Stimulated activated CD8-positive, alpha-beta memory T cell treated with anti-CD3 and anti-CD28 coated beads, Interleukin-12 subunit alpha, Interleukin-12 subunit beta, amount 100 ng/mL, for 24 hours (primary cell): ENCODE results near the gene STX12.
A peak's percentile ranks its signal among the peaks of the same experiment; 100 is the strongest.

ENCODE experiments used
- DNase-seq: peaks from one replicate; pipeline ENCODE4 v3.0.0-alpha.2; 2020; ENCODE audit errors: extremely low read depth

Gene STX12

DNA sequence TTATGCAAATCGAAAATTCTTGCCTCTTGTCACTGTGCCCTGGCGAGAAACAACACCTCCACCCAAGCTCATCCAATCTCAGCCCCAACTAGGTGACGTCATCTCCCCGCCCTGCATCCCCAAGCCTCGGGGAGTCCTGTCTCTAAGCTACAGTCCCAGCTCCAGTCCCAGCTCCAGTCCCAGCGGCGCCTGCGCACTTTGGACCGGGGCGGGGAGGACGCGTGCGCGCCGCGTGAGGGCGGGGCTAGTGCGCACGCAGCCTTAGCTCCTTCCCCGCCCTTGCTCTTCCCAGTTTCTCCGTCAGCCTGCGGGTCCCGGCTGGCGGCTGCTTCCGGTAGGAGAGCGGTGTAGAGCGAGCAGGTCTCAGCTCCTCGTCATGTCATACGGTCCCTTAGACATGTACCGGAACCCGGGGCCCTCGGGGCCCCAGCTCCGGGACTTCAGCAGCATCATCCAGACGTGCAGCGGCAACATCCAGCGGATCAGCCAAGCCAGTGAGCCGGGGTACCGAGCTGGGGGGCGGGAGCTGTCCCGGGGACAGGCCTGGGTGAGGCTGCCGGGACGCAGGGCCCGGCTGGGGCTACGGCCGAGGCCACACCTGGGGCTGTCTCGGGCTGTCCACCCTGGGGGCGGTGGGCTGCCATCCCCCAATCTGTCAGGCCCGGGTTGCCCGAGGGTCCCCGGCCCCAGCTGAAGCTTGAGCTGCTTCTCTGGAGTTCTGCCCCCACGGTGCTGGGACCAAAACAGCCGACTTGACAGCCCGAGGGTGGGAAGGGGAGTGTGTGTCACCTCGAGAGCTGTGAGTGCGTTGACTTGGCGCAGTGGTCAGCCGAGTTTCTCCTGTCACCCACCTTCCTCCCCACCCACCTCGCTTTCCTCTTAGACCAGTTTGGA, at the start of gene STX12:
Gene STX12 (plus strand): TSS at position 288 of the 894 bp plus-strand sequence. CDS start 89 bp downstream, at position 377.
- DNase-seq: peak; percentile 97

DNA sequence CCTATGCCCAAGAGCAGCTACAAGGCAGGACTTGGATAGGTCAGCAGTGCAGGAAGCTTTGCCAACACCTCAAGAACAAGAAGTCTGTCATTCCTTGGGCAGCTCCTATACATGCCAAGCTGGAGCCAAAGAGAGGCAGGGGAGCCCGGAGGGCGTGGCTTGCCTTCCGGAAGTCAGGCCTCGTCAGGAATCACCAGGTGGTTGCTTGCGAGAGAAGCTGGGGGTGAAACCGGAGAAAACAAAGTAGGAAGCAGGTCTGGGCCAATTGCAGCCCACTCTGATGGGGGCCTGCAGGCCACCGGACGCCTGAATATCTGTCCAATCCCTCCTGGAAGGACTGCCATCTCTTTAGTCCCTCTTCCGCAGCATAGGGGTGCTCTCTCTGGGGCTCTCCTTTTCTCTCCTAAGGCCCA, 48.1 kb upstream of the STX12 start:
- no peak for DNase-seq

DNA sequence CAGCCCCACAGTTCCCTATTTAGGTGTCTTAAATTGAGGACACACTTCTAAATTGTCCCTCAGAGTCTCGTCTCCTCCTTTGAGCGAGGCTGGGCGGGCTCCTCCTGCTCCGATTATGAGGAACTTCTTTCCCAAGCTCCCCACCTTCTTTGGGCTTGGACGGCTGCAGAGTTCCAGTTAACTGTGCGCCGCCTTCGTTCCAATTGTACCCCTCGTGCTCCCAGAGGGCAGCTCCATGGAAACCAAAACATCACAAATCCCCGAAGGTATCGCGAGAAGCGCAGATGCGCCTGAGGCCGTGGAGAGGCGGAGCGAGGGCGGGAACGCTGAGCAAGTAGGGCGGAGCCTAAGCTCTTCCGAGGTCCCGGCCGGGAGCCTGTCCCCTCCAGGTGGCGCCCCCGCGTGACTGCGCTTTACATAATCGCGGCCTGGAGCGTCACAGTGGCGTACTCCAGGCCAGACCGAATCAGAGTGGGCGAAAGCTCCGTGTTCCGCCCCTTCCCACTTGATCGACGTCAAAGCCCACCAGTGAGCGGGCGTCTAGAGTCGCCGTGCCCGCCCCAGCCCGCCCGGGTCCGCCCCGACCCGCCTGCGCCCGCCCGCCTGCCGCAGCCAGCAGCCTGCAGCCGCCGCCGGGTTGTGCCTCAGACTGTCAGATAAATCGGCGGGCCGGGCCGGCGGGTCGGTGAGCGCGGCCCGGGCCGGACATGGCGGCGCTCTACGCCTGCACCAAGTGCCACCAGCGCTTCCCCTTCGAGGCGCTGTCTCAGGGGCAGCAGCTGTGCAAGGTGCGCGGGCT, 47.4 kb upstream of the STX12 start, which contains the start of gene FAM76A:
Gene FAM76A (plus strand): TSS at position 588 of the 799 bp plus-strand sequence. CDS start 120 bp downstream, at position 708.
- peak; percentile 97 for DNase-seq

DNA sequence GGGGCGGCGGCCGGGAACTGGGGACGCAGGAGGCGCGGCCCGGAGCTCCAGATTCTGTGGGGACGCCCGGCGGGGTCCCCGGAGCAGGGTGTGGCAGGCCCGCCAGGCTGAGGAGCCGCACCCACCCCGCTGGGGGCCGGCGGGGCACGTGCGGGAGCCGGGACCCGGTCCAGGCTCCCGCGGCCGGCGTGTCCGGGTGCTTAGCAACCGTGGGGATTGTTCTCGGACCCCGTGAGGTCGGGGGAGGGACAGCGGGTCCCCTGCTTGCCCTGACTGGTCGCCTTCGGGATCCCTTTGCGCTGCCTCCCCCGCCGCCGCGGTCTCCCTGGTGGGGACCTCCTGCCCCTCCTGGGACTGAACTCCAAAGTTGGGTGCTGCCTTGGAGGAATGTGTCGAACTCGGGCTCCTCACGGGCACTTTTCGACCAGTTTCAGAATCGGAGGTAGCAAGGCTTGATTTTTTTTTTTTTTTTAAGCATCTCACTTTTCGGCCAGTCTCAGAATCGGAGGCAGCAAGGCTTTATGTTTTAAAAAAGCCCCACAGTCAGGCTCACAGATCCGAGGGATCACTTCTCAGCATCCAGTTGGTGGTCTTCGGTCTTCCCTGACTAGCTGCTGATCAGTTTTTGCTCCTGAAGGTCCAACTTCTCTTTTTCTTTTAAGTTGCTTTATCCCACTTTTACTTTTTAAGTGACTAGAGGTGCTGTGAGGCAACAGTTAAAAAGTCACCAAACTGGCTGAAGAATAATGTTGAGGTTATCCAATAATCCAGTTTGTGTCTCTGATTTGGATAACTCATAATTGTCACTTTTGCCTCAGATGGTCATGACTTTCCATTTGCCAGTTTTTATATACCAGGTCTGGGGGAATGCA, 46.6 kb upstream of the STX12 start:
- DNase-seq: peak; percentile 25

DNA sequence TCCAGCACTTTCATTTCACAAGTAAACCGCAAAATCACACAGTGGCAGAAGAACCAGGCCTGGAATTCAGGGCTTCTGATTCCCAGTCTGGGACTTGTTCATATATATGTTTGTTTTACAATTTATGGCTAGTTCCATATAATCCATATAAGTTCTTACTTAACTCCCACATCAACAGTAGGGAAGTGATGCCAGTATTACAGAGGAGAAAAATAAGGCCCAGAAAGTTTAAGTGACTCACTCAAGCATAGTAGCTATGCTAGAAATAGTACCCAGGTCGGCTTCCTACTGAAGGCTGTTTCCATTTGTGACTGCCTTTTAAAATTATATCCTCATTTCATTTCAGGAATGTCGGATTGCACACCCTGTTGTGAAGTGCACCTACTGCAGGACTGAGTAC, 45.9 kb upstream of the STX12 start:
- no peak for DNase-seq

DNA sequence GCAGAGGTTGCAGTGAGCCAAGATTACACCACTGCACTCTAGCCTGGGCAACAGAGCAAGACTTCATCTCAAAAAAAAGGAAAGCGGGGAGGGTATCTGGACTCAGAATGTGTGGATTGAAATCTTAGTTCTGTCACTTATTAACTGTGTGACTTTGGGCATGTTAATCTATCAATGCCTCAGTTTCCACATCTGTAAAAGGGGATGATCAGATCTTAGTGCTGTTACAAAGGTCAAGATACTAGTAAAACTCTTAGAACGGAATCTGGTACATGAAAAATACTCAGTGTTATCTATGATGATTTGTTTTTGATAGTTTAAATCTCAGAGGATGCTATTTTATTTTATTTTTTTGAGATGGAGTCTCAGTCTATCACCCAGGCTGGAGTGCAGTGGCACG, 36.8 kb upstream of the STX12 start:
- DNase-seq: no peak

DNA sequence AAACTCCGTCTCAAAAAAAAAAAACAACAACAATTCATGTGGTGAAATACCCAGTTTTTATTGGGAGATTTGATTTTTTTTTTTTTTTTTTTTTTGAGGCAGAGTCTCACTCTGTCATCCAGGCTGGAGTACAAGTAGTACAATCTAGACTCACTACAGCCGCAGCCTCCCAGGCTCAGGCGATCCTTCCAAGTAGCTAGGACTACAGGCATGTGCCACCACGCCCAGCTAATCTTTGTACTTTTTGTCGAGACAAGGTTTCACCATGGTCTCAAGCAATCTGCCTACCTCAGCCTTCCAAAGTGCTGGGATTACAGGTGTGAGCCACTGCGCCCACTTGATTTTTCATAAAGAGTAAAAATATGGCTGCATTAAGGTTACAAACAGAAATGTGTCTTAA, 31.9 kb upstream of the STX12 start:
- no peak for DNase-seq

DNA sequence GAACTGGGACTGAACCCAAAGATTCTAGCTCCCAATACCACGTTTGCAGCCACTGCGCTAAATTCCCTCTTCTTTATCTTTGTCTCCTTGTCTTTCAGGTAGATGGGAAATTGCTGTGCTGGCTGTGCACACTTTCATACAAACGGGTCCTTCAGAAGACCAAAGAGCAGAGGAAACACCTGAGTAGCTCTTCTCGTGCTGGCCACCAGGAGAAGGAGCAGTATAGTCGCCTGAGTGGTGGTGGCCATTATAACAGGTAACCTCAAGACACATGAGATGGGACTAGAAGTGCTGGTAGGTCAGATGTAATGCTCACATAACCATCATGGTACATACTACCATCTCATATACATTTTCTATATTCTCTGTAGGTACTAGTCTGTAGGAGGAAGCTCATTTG, 28.5 kb upstream of the STX12 start:
- no peak for DNase-seq

DNA sequence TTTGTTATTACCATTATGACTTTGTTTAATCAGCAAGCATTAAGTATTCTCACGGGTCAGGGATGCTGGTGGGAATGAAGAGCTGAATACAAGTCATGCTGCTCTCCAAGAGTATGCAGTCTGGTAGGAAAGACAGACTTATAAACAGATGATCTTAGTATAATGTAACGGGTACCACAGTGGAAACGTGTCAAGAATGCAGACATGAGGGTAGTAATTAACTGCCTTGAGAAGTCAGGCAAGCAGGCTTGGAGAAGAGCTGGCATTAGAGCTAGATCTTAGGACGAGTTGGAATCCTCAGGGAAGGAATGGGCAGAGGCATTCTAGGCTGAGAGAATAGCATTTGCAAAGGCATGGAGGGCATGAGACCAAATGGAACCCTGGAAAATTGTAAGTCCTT, 27.6 kb upstream of the STX12 start:
- no peak for DNase-seq

DNA sequence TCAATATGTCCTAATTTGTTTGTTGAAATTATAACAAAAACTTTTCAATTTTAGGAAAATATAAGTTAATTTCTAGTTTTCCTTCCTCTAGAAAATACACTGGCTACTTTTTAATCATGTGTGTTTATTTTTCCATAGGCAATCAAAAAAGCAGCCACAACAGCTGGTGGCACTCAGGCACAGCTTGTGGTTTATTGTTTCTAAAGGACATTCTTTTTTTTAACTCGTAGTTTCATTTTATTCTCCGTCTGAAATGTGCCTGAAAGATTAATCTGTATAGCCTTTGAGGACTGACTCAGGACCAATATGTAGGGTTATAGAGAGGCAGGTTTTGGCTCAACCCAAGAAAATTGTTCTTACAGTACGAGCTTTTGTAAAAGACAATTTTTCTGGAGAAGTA, 20.7 kb upstream of the STX12 start:
- no peak for DNase-seq

DNA sequence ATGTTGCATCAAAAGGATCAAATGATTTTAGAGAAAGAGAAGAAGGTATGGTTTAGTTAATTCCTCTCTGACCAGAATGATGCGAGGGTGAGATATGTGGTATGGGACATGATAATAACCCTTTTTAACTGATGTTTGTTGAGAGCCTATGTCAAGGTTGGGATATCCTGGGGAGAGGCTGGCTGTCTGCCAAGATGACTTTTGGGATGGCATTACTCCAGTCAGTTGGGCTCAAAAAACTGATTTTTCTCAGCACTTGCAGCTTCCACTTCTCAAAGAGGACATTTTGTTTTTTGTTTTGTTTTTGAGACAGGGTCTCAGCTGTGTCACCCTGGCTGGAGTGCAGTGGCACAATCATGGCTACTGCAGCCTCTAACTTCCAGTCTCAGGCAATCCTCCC, 17.7 kb upstream of the STX12 start:
- no peak for DNase-seq

DNA sequence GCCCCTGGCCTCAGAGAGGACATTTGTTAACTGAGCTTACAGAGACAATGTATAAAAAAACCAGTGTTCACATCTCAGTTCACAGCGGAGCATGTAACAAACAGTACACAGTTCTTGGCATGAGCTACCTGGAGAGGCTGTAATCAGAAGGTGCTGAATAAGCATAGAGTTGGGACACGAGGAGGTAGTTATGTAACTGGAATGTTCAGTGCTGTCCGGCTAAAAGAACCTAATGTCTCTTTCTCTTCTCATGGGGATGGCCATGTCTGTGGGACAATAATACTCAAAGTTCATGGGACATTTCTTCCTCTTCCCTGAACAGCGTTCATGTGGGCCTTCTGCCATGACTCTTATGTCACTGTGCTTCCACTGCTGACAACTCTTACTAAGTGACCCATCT, 17.2 kb upstream of the STX12 start:
- DNase-seq: no peak

DNA sequence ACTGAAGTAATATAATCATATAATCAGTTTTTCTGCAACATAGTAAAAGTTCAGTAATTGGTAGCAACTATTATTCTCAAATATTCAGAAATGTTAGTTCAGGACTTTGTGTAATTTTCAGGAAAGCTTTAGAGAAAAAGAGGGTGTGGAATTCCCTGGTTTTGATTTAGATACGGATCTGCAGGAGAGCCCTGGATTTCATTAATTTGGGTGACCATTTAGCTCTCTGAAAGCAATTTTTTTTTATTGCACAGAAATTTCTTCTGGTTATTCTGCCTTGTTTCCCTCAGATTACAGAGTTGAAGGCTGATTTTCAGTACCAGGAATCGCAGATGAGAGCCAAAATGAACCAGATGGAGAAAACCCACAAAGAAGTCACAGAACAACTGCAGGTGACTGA, 13.8 kb upstream of the STX12 start:
- DNase-seq: no peak

DNA sequence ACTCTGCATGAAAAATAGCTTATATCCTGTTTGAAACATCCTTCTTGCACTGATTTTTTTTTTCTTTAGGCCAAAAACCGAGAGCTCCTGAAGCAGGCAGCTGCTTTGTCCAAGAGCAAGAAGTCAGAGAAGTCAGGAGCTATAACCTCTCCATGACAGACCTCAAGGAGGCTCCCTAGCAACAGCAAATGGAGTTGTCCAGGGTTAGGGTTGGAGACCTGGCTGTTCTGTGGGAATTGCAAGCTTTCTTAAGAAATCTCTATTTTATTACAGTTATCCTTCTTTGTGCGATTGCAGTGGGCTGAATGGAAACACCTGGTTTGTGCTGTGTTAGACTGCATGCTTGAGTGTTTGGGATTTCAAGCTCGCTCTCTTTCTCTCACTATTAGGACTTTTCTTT, 12.6 kb upstream of the STX12 start:
- no peak for DNase-seq

DNA sequence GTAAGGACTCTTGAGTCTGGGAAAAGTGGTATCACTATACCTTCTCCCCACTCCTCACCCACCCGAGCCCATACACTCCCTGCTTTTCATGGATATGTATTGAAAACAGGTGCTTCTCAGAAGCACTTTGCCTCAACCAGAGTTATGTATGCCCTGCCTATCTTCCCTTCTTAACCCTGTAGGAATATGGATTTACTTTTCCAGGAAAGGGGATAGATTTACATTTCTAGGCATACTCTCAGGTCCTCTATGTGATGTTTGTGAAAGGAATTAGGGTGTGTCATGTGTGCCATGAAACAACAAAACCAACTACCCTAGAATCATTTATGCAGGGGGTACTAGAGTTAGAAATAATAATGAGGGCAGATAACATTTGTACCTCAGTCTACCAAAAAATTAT, 11.0 kb upstream of the STX12 start:
- no peak for DNase-seq

DNA sequence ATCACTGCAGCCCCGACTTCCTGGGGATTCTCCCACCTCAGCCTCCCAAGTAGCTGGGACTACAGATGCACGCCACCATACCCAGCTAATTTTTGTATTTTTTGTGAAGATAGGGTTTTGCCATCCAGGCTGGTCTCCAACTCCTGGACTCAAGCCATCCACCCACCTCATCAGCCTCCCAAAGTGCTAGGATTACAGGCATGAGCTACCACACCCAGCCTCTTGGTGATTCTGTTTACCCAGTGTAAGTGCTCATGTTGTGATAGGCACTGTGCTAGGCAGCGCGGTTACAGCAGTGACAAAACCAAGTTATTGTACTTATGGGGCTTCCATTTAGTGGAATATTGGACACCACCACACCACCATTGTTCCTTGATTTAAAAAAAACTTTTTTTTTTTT, 9.7 kb upstream of the STX12 start:
- no peak for DNase-seq

DNA sequence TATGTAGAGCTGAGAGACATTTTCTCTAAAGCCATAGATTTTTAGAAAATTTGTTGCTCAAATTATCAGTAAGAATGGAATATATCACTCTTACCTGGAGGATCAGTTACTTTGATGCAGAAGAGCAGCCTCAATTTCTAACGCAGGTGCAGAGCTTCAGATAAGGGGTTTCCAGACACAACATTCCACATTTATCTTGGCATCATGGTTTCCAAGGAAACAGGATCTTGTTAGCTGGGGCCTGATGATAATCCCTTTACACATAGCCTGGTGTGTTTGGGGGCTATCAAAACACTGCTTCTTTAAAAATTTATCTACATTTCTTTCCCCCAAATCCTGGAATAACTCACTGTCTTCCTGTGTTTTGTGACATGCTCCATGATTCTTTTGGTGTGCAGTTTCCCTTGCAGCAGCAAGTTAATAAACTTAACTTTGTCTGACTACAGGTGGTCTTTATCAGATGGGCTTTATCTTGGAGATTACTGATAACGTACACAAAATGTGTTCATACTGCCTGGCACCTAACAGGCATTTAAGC, 2.7 kb upstream of the STX12 start:
- DNase-seq: no peak

DNA sequence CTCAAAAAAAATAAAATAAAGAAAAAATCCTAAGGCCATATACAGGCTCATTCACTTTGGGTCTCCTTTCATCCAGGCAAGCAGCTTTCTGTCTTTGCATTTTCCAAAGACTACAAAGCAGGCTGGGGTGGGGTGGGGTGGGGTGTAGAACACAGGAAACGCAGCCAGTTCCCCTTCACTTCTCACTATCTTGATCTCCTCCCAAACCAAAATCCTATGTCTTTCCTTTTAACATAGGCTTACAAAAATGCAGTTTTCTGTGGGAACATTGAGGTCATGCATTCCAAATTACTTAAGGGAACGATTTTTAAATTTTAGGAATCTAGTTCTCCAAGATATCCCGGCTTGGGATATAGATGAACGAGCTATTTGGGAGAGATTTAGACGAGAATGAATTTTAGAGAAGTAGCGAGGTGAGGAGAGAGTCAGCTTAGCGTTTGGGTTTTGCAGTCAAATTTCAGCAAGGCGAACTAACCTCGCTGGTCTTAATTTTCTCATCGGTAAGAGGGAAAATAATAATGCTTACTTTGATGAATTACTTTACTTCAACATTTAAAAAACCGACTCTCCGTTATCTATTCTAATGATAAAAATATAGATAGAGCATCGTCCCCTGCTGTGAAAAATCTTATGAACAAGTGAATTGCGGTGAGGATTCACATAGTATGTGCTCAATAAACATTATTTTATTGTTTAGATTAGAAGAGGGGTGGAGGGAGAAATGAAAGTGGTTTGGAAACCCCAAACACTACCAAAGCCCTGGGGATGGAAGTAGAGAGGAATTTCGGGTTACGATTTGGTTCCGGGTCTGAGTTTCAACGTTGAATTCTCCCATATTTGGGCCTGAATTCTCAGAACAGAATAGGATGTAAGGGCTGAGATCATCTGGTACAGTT, 735 bp upstream of the STX12 start:
- no peak for DNase-seq

DNA sequence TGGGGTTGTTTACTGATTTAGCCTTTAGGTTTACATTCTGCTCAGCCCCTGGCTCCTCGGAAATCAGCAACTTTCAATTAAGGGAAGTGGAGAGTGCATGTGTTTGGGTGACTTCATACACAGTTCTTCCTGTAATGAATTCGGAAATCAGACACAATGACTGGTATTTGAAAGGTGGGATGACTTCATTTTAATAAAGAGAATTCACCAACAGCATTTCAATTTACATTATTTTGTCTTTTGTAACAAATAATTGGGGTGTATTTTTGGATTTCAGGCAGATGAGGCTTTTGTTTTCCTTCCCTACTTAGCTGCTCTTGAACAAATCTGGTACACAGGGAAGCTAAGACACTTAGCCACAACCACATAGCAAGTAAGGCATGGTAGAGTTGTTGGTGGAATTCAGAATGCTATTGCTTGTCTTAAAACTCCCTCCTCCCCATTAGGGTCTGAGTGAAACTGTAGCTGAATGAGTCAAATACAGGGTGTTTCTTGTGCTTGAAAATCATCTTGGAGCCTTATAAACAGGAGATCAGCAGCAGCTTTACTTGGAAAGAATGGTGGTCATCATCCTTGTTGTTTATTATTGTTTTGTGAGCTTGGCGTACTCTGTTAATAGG, 917 bp downstream of the STX12 start:
- no peak for DNase-seq

DNA sequence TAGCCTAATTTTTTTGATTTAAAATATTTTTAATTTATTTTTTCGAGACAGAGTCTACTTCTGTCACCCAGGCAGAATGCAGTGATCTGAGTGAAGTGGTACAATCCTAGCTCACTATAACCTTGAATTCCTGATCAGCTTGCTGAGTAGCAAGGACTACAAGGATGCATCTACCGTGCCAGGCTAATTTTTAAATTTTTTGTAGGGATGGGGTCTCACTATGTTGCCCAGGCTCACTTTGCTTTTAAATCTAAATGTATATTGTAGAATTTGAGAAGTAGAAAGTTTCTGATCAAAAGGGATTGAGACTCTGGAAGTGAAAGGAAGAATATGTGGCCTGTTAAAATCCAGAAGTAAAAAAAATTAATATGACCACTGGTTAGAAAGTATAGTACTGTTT, 1.6 kb downstream of the STX12 start:
- DNase-seq: no peak
